IMR-90 (cell line): ENCODE data around the gene GSG1L. TPM values are rescaled to one million over a fixed set of nuclear protein-coding genes. Genes with fewer than 3 reads are reported as not detected.

ENCODE experiments used
- ATAC-seq: fragments of 200-7000 bp; cut with Tn5 transposase; 2 replicates; pipeline ENCODE4 v1.9.1; 2020; ENCODE audit warnings: low read depth, mild to moderate bottlenecking, moderate library complexity
- BruUV-seq: library from RNA; stranded (reverse); fragments of 400-500 nt; replicated peaks from 2 replicates; lab custom pipeline; 2021; lab: Mats Ljungman, UMichigan
- CTCF ChIA-PET: fragments of 300-600 bp; formaldehyde crosslinking; extraction: SDS; loops from one replicate; lab custom pipeline; 2021; ENCODE audit warnings: antibody characterized with exemption; lab: Yijun Ruan, JAX
- POLR2A ChIA-PET: fragments of 300-600 bp; sonication (Branson Sonifier 250); formaldehyde crosslinking; loops from one replicate; lab custom pipeline; 2022; ENCODE audit warnings: antibody characterized with exemption; ENCODE audit not compliant: unreplicated experiment; lab: Charles Lee
- DNase-seq: peaks from one replicate; pipeline ENCODE4 v3.0.0; 2013
- H2AFZ ChIP-seq: replicated peaks from 2 replicates; pipeline ENCODE3; 2013; ENCODE audit warnings: low read length, mild to moderate bottlenecking; ENCODE audit not compliant: poor library complexity
- H2AK5ac ChIP-seq: 2 replicates; pipeline ENCODE4 v1.6.1; 2013; ENCODE audit warnings: low read depth, low read length, inconsistent platforms
- H2AK9ac ChIP-seq: replicated peaks from 2 replicates; pipeline ENCODE3; 2013; ENCODE audit warnings: mild to moderate bottlenecking, low read depth, low read length, moderate library complexity; ENCODE audit not compliant: poor library complexity
- H2BK120ac ChIP-seq: 2 replicates; pipeline ENCODE4 v1.6.1; 2013; ENCODE audit warnings: low read depth, low read length, inconsistent platforms
- H2BK15ac ChIP-seq: 3 replicates; pipeline ENCODE4 v1.6.1; 2013; ENCODE audit warnings: low read depth, low read length, inconsistent platforms
- H2BK20ac ChIP-seq: 2 replicates; pipeline ENCODE4 v1.6.1; 2013; ENCODE audit warnings: low read depth, mild to moderate bottlenecking, inconsistent platforms, low read length, moderate library complexity
- H2BK5ac ChIP-seq: 2 replicates; pipeline ENCODE4 v1.6.1; 2013; ENCODE audit warnings: mild to moderate bottlenecking, low read depth, low read length, inconsistent platforms; ENCODE audit not compliant: poor library complexity, severe bottlenecking
- H3K14ac ChIP-seq: replicated peaks from 2 replicates; pipeline ENCODE4 v1.6.1; 2013; ENCODE audit warnings: low read depth, low read length, inconsistent platforms
- H3K18ac ChIP-seq: 2 replicates; pipeline ENCODE4 v1.6.1; 2013; ENCODE audit warnings: low read depth, low read length, control low read depth
- H3K23ac ChIP-seq: 2 replicates; pipeline ENCODE4 v1.6.1; 2013; ENCODE audit warnings: low read depth, low read length, inconsistent platforms
- H3K27ac ChIP-seq: 2 replicates; pipeline ENCODE4 v1.5.1; 2013; ENCODE audit warnings: mild to moderate bottlenecking, control low read depth, low read length; ENCODE audit not compliant: insufficient read depth
- H3K27me3 ChIP-seq: 2 replicates; pipeline ENCODE4 v1.6.1; 2013; ENCODE audit warnings: low read length; ENCODE audit not compliant: control insufficient read depth, insufficient read depth
- H3K36me3 ChIP-seq: 2 replicates; pipeline ENCODE4 v1.6.1; 2013; ENCODE audit warnings: low read length, mixed read lengths; ENCODE audit not compliant: control insufficient read depth, insufficient read depth
- H3K4ac ChIP-seq: 2 replicates; pipeline ENCODE4 v1.6.1; 2013; ENCODE audit warnings: low read depth, low read length, inconsistent platforms
- H3K4me1 ChIP-seq: 2 replicates; pipeline ENCODE4 v1.6.1; 2013; ENCODE audit warnings: low read length, mixed read lengths; ENCODE audit not compliant: control insufficient read depth, insufficient read depth
- H3K4me2 ChIP-seq: 2 replicates; pipeline ENCODE4 v1.6.1; 2013; ENCODE audit warnings: low read depth, mild to moderate bottlenecking, control low read depth, low read length, moderate library complexity
- H3K4me3 ChIP-seq: 2 replicates; pipeline ENCODE4 v1.5.1; 2013; ENCODE audit warnings: low read depth, mild to moderate bottlenecking, control low read depth, low read length, moderate library complexity; ENCODE audit not compliant: insufficient read depth
- H3K56ac ChIP-seq: 2 replicates; pipeline ENCODE4 v1.6.1; 2013; ENCODE audit warnings: low read length, inconsistent platforms; ENCODE audit not compliant: insufficient read depth; ENCODE audit errors: extremely low read depth
- H3K79me1 ChIP-seq, 2 experiments: 2 replicates each; pipeline ENCODE4 v1.6.1; 2013; ENCODE audit warnings: low read length in 2 of 2, inconsistent platforms in 1 of 2, low read depth in 1 of 2
- H3K9ac ChIP-seq: 2 replicates; pipeline ENCODE4 v1.6.1; 2013; ENCODE audit warnings: low read depth, low read length, control low read depth
- H3K9me1 ChIP-seq: 2 replicates; pipeline ENCODE4 v1.6.1; 2013; ENCODE audit warnings: low read length, inconsistent platforms; ENCODE audit not compliant: insufficient read depth
- H3K9me3 ChIP-seq: 2 replicates; pipeline ENCODE4 v1.6.1; 2013; ENCODE audit warnings: low read length; ENCODE audit not compliant: control insufficient read depth, insufficient read depth
- H4K20me1 ChIP-seq: 2 replicates; pipeline ENCODE4 v1.6.1; 2013; ENCODE audit warnings: low read length, inconsistent platforms; ENCODE audit not compliant: insufficient read depth
- H4K5ac ChIP-seq: 2 replicates; pipeline ENCODE4 v1.6.1; 2013; ENCODE audit warnings: mild to moderate bottlenecking, low read depth, low read length, control low read depth
- H4K8ac ChIP-seq, 2 experiments: 2 replicates each; pipeline ENCODE4 v1.6.1; 2013; ENCODE audit warnings: low read depth in 2 of 2, low read length in 2 of 2, control low read depth in 1 of 2, inconsistent platforms in 1 of 2
- H4K91ac ChIP-seq: 2 replicates; pipeline ENCODE4 v1.6.1; 2013; ENCODE audit warnings: low read depth, low read length, inconsistent platforms; ENCODE audit not compliant: insufficient read depth
- CEBPB ChIP-seq: IDR thresholded peaks from 2 replicates; pipeline ENCODE4 v1.6.1; 2012; ENCODE audit warnings: low read depth, low read length, improper control_type of control experiment
- CHD1 ChIP-seq: IDR thresholded peaks from 2 replicates; pipeline ENCODE4 v1.6.1; 2012; ENCODE audit warnings: low read depth, low read length, improper control_type of control experiment
- CTCF ChIP-seq: conservative IDR thresholded peaks from 2 replicates; pipeline ENCODE4 v1.5.1; 2012; ENCODE audit warnings: mild to moderate bottlenecking, low read depth, low read length, improper control_type of control experiment
- FOS ChIP-seq: fragments of 150-350 bp; IDR thresholded peaks from 2 replicates; pipeline ENCODE4 v1.6.1; 2016; ENCODE audit warnings: low read depth, low read length
- MAFK ChIP-seq: IDR thresholded peaks from 2 replicates; pipeline ENCODE4 v1.6.1; 2012; ENCODE audit warnings: low read depth, low read length, improper control_type of control experiment
- MAZ ChIP-seq: IDR thresholded peaks from 2 replicates; pipeline ENCODE4 v1.6.1; 2012; ENCODE audit warnings: low read depth, mild to moderate bottlenecking, low read length, improper control_type of control experiment, moderate library complexity, borderline replicate concordance
- MXI1 ChIP-seq: IDR thresholded peaks from 2 replicates; pipeline ENCODE4 v1.6.1; 2012; ENCODE audit warnings: low read depth, mild to moderate bottlenecking, low read length, moderate library complexity, borderline replicate concordance
- NFE2L2 ChIP-seq: fragments of 150-350 bp; IDR thresholded peaks from 2 replicates; pipeline ENCODE4 v1.6.1; 2016; ENCODE audit warnings: low read depth, mild to moderate bottlenecking, low read length
- POLR2A ChIP-seq: IDR thresholded peaks from 2 replicates; pipeline ENCODE4 v1.6.1; 2012; ENCODE audit warnings: mild to moderate bottlenecking, low read depth, low read length
- RAD21 ChIP-seq: IDR thresholded peaks from 2 replicates; pipeline ENCODE4 v1.6.1; 2012; ENCODE audit warnings: low read length, improper control_type of control experiment
- RCOR1 ChIP-seq: IDR thresholded peaks from 2 replicates; pipeline ENCODE4 v1.6.1; 2012; ENCODE audit warnings: mild to moderate bottlenecking, low read length, improper control_type of control experiment; ENCODE audit not compliant: insufficient replicate concordance
- RFX5 ChIP-seq: IDR thresholded peaks from 2 replicates; pipeline ENCODE4 v1.8.0; 2012; ENCODE audit warnings: low read depth, mild to moderate bottlenecking, low read length, moderate library complexity
- SMC3 ChIP-seq: fragments of 150-350 bp; IDR thresholded peaks from 2 replicates; pipeline ENCODE4 v1.6.1; 2016; ENCODE audit warnings: low read depth, mild to moderate bottlenecking, antibody characterized with exemption, low read length, moderate library complexity
- USF2 ChIP-seq: fragments of 150-350 bp; IDR thresholded peaks from 2 replicates; pipeline ENCODE4 v1.6.1; 2017; ENCODE audit warnings: mild to moderate bottlenecking, antibody characterized with exemption, low read length, low read depth
- WGBS, 2 experiments: methylation state at CpG; one replicate each; pipeline versions ENCODE4 v1.1.5 to v1.1.7; 2013; ENCODE audit warnings: missing lambda C conversion rate in 2 of 2; ENCODE audit not compliant: insufficient read length in 1 of 2; ENCODE audit errors: extremely low coverage in 2 of 2; 5-methylcytosine and 5-hydroxymethylcytosine counted together
- dilution Hi-C: fragments of 300-500 bp; cut with HindIII; formaldehyde crosslinking; loops from one replicate; pipeline ENCODE4 v1.14.3; 2018; ENCODE audit warnings: low sequenced_read_pairs; ENCODE audit not compliant: unreplicated experiment
- in situ Hi-C: fragments of 300-500 bp; cut with MboI; formaldehyde crosslinking; loops from 3 replicates; pipeline ENCODE4 v1.14.3; 2019; ENCODE audit warnings: low sequenced_read_pairs, inconsistent platforms, mixed read lengths
- intact Hi-C: fragments of 100-400 bp; cut with micrococcal nuclease; formaldehyde crosslinking; loops from 2 replicates; pipeline ENCODE4 v1.10.0; 2022
- polyA plus RNA-seq, 3 experiments: library from polyadenylated mRNA; depleted of rRNA; stranded (reverse); fragments of >200 nt; gene quantifications; 2 replicates each; pipeline ENCODE4 v1.2.3, GENCODE V29; 2012; ENCODE audit warnings: low replicate concordance in 1 of 3
- total RNA-seq: library from RNA; depleted of rRNA; stranded (reverse); fragments of >200 nt; gene quantifications from 2 replicates; pipeline ENCODE4 v1.2.3, GENCODE V29; 2012

GSG1L gene
- total and polyA plus RNA-seq, 2 of the 4 experiments (the other 2 are of a cell fraction) = not detected

- H2BK120ac ChIP-seq = no peak overlapping the region
- no peak overlapping the region for H3K14ac ChIP-seq
- H2AK9ac ChIP-seq = no peak overlapping the region
- H3K9me3 ChIP-seq = peaks cover 5% of the 10 kb centered on the region
- no peak overlapping the region for H2BK5ac ChIP-seq
- H4K8ac ChIP-seq = no peak overlapping the region
- DNase-seq (no peak), ATAC-seq (no peak)
- no peak overlapping the region for H3K4me2 ChIP-seq
- no TSS peak for BruUV-seq
- no peak overlapping the region for H3K4me3 ChIP-seq
- H3K56ac ChIP-seq = no peak overlapping the region
- peaks cover 5% of the 10 kb centered on the region; the same call in 1 of the 2 replicates for H3K9me1 ChIP-seq
- no peak overlapping the region for H2AK5ac ChIP-seq
- no peaks in the 10 kb centered on the region for H3K27me3 ChIP-seq
- H3K4ac ChIP-seq = no peak overlapping the region
- H3K36me3 ChIP-seq = peaks cover 28% of the 10 kb centered on the region; the same call in 1 of the 2 replicates
- no peak overlapping the region for H2BK15ac ChIP-seq
- ChIA-PET CTCF (no interaction called here), POLR2A (no interaction called here)
- no peak overlapping the region for H2BK20ac ChIP-seq
- H3K79me1 ChIP-seq = no peaks in the 10 kb centered on the region
- in situ Hi-C loops = no loop called here
- H3K23ac ChIP-seq = no peak overlapping the region
- no peak overlapping the region for H4K91ac ChIP-seq
- H4K20me1 ChIP-seq = no peaks in the 10 kb centered on the region
- 90% methylated on average over 5 of the region's 8 CpGs; no CpG with 5 or more reads in 1 of the 2 experiments for WGBS, 2 experiments
- no peak overlapping the region for H3K27ac ChIP-seq
- H4K5ac ChIP-seq = no peak overlapping the region
- H3K18ac ChIP-seq = no peak overlapping the region
- dilution Hi-C loops = no loop called here
- H3K9ac ChIP-seq = no peak overlapping the region
- TF ChIP-seq CHD1 = no peak
- no peak for TF ChIP-seq MAFK
- no peak for TF ChIP-seq RCOR1
- no peak for TF ChIP-seq MXI1
- no peak for TF ChIP-seq RAD21
- TF ChIP-seq CTCF = no peak
- TF ChIP-seq SMC3 = no peak
- TF ChIP-seq POLR2A = no peak
- TF ChIP-seq FOS = no peak
- no peak for TF ChIP-seq USF2
- TF ChIP-seq MAZ = no peak
- TF ChIP-seq CEBPB = no peak
- no peak for TF ChIP-seq NFE2L2
- TF ChIP-seq RFX5 = no peak
- H3K4me1 ChIP-seq = peaks cover 2% of the 10 kb centered on the region; the same call in 1 of the 2 replicates
- intact Hi-C loops = no loop called here
- no peak overlapping the region for H2AFZ ChIP-seq
Measured at GRCh38 chr16:27764869-27765675, 298.4 kb downstream of the GSG1L start.
